Measurements from ENCODE around the gene MMP25. TPM values are rescaled to one million over a fixed set of nuclear protein-coding genes. Genes with fewer than 3 reads are reported as not detected.

Gene MMP25
- total and polyA plus RNA-seq, 2 donors (not counting 1 experiment from before 2014, with no cell fraction given), result 0.12 to 0.22 TPM

DNA sequence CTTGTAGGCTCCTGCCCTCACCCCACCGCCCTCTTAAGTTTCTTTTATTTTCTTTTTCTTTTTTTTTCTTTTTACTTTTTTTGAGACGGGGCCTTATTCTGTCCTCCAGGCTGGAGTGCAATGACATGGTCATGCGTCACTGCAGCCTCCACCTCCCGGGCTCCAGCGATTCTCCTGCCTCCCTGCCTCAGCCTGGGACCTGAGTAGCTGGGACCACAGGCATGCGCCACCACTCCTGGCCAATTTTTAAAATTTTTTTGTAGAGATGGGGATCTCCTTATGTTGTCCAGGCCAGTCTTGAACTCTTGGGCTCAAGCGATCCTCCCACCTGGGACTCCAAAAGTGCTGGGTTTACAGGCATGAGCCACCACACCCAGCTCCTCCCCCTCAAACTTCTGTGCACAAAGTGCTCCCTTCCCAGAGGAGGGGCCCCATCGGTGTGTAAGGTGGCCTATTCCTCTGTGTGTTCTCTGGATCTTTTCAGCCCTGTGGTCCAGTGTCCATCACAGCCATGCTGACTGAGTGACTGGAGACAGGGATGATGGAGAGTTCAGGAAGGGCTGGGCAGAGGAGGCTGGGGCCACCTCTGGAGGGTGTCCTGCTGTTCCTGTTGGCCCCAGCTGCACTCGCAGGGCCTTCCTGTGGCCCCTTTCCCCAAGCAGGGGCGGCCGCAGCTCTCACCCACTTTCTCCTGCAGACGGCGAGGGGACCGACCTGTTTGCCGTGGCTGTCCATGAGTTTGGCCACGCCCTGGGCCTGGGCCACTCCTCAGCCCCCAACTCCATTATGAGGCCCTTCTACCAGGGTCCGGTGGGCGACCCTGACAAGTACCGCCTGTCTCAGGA, 10.2 kb downstream of the MMP25 start:
- Histone ChIP-seq H3K27ac (ENCODE audit: low read length in 2 of 2) (no peak overlapping the region), H3K27me3 (replicated peaks in 1 of 4; ENCODE audit: control extremely low read depth in 1 of 4, control insufficient read depth in 3 of 4, insufficient read depth in 4 of 4, low read length in 3 of 4) (peaks cover 0 to 6% (median 0%) of the 10 kb centered on the region in 4 experiments), H3K4me3 (ENCODE audit: control extremely low read depth in 1 of 5, extremely low read depth in 1 of 5, insufficient read depth in 1 of 5, low read depth in 2 of 5, low read length in 4 of 5) (no peak overlapping the region), H3K4me1 (ENCODE audit: control insufficient read depth in 2 of 2, insufficient read depth in 2 of 2, low read length in 2 of 2) (peaks cover 20 to 22% of the 10 kb centered on the region in 2 donors), H2AFZ (ENCODE audit: insufficient read depth, low read depth, low read length, poor library complexity, severe bottlenecking) (no peak overlapping the region), H3K36me3 (replicated peaks in 1 of 2; ENCODE audit: control extremely low read depth in 1 of 2, control insufficient read depth in 1 of 2, extremely low read depth in 1 of 2, insufficient read depth in 2 of 2, low read length in 1 of 2) (no peaks in the 10 kb centered on the region), H3K9ac (ENCODE audit: low read length) (no peak overlapping the region), H3K9me3 (ENCODE audit: control extremely low read depth in 1 of 3, control insufficient read depth in 2 of 3, insufficient read depth in 1 of 3, low read length in 2 of 3) (no peaks in the 10 kb centered on the region), H4K20me1 (ENCODE audit: control insufficient read depth, insufficient read depth, low read length, poor library complexity, severe bottlenecking) (no peaks in the 10 kb centered on the region), H3K79me2 (ENCODE audit: control insufficient read depth, insufficient read depth, low read length) (no peaks in the 10 kb centered on the region), H3K4me2 (replicated peaks; ENCODE audit: low read depth, low read length, poor library complexity, severe bottlenecking) (no peak overlapping the region)
- Mint-ChIP-seq H3K27ac (peak overlapping the region; percentile 10), H3K27me3 (no peaks in the 10 kb centered on the region), H3K4me3 (peak overlapping the region; percentile 59), H3K4me1 (peaks cover 26% of the 10 kb centered on the region), H3K9me3 (ENCODE audit: insufficient read depth) (no peaks in the 10 kb centered on the region)
- CTCF ChIA-PET, result interaction anchor here (1.0 to 6.5 kb wide), 3 partner anchors 25 to 71 kb away, joined by 3 to 140 read pairs (median 6); no protein-coding TSS in a partner anchor
- TF ChIP-seq EZH2 (IDR thresholded peaks at IDR 0.05; ENCODE audit: borderline replicate concordance, insufficient read depth, low read depth, low read length, poor library complexity, severe bottlenecking), result no peak
- TF ChIP-seq CTCF (IDR thresholded peaks at IDR 0.05), result no peak
- no peak for ATAC-seq (ENCODE audit: low read depth)
- intact Hi-C loops (cut with micrococcal nuclease), result no loop called here
- POLR2A ChIA-PET, result no interaction called here
- DNase-seq, result no peak
- 90% methylated on average over 11 of the region's 19 CpGs for WGBS (ENCODE audit: insufficient coverage)
